SK-N-SH (cell line): ENCODE measurements around the gene B3GALNT2. TPM values are rescaled to one million over a fixed set of nuclear protein-coding genes. Genes with fewer than 3 reads are reported as not detected.
A peak's percentile ranks its signal among the peaks of the same experiment; 100 is the strongest.

Experiments
- CTCF ChIA-PET: fragments of 300-600, 350-600 bp; formaldehyde crosslinking; extraction: SDS; loops from one replicate; lab custom pipeline; 2021; lab: Yijun Ruan, JAX
- POLR2A ChIA-PET: fragments of 350-600 bp; sonication (Branson Sonifier 250); formaldehyde crosslinking; extraction: SDS; loops from one replicate; lab custom pipeline; 2020; ENCODE audit warnings: antibody characterized with exemption, inconsistent platforms; lab: Yijun Ruan, JAX
- DNase-seq: peaks from one replicate; pipeline ENCODE4 v3.0.0; 2012
- H2AFZ ChIP-seq: fragments of 200-600 bp; sonication (generic); 2 replicates; pipeline ENCODE4 v1.8.1; 2016; ENCODE audit warnings: antibody characterized with exemption, mild to moderate bottlenecking, low read depth
- H3F3A ChIP-seq: fragments of 200-600 bp; sonication (generic); replicated peaks from 2 replicates; pipeline ENCODE3; 2016; ENCODE audit warnings: antibody characterized with exemption, mild to moderate bottlenecking; ENCODE audit not compliant: insufficient read depth
- H3K27ac ChIP-seq, 2 experiments: fragments of 200-500 bp in 1 of 2; fragments of 200-600 bp in 1 of 2; sonication (Bioruptor generic) in 1 of 2; sonication (generic), shearing (Covaris generic) in 1 of 2; 2 replicates each; pipeline versions ENCODE4 v1.5.1 to v1.6.1; 2014 to 2016; ENCODE audit warnings: low read depth in 2 of 2, inconsistent platforms in 1 of 2, low read length in 1 of 2, mild to moderate bottlenecking in 1 of 2, mixed read lengths in 1 of 2
- H3K27me3 ChIP-seq: fragments of 200-600 bp; sonication (generic), shearing (Covaris generic); 2 replicates; pipeline ENCODE4 v1.6.1; 2016; ENCODE audit warnings: mixed run types; ENCODE audit not compliant: insufficient read depth
- H3K36me3 ChIP-seq, 2 experiments: fragments of 200-500 bp in 1 of 2; fragments of 200-600 bp in 1 of 2; sonication (Bioruptor generic) in 1 of 2; sonication (generic) in 1 of 2; replicated peaks in 1 of 2; 2 replicates each; pipeline versions ENCODE3 to v1.5.1; 2014 to 2016; ENCODE audit warnings: low read length in 1 of 2, mild to moderate bottlenecking in 1 of 2; ENCODE audit not compliant: insufficient read depth in 2 of 2, control insufficient read depth in 1 of 2
- H3K4me1 ChIP-seq, 2 experiments: fragments of 200-500 bp in 1 of 2; fragments of 200-600 bp in 1 of 2; sonication (Bioruptor generic) in 1 of 2; sonication (generic), shearing (Covaris generic) in 1 of 2; 2 replicates each; pipeline versions ENCODE4 v1.5.1 to v1.6.1; 2014 to 2016; ENCODE audit warnings: low read depth in 1 of 2, low read length in 1 of 2, mixed run types in 1 of 2; ENCODE audit not compliant: insufficient read depth in 2 of 2, control insufficient read depth in 1 of 2
- H3K4me2 ChIP-seq: fragments of 200-600 bp; sonication (generic), shearing (Covaris generic); 2 replicates; pipeline ENCODE4 v1.6.1; 2017; ENCODE audit warnings: mixed run types
- H3K4me3 ChIP-seq, 2 experiments: fragments of 200-500 bp in 1 of 2; fragments of 200-600 bp in 1 of 2; sonication (Bioruptor generic) in 1 of 2; sonication (generic), shearing (Covaris generic) in 1 of 2; 2 replicates each; pipeline versions ENCODE4 v1.5.1 to v1.8.1; 2014 to 2016; ENCODE audit warnings: low read depth in 2 of 2, inconsistent platforms in 1 of 2, low read length in 1 of 2, mild to moderate bottlenecking in 1 of 2, mixed read lengths in 1 of 2, moderate library complexity in 1 of 2
- H3K79me2 ChIP-seq: fragments of 200-600 bp; sonication (generic); 2 replicates; pipeline ENCODE4 v1.8.1; 2017; ENCODE audit warnings: mild to moderate bottlenecking; ENCODE audit not compliant: insufficient read depth
- H3K9ac ChIP-seq: fragments of 200-600 bp; sonication (generic); 2 replicates; pipeline ENCODE4 v1.6.1; 2017; ENCODE audit warnings: mixed run types
- H3K9me2 ChIP-seq: fragments of 200-600 bp; sonication (generic); 2 replicates; pipeline ENCODE4 v1.6.1; 2017; ENCODE audit warnings: mixed run types
- H3K9me3 ChIP-seq: fragments of 200-600 bp; sonication (generic); 2 replicates; pipeline ENCODE4 v1.6.1; 2017; ENCODE audit warnings: mixed run types, mild to moderate bottlenecking, moderate library complexity
- H4K20me1 ChIP-seq: fragments of 200-600 bp; sonication (generic); 2 replicates; pipeline ENCODE4 v1.6.1; 2017; ENCODE audit warnings: mild to moderate bottlenecking, mixed run types; ENCODE audit not compliant: insufficient read depth
- CHD2 ChIP-seq: fragments of 150-350 bp; IDR thresholded peaks from 2 replicates; pipeline ENCODE4 v1.6.1; 2018; ENCODE audit warnings: low read length; ENCODE audit not compliant: partially characterized antibody
- CTCF ChIP-seq: fragments of 200-600 bp; sonication (generic); IDR thresholded peaks from 2 replicates; pipeline ENCODE4 v1.6.1; 2017; ENCODE audit warnings: antibody characterized with exemption, mild to moderate bottlenecking, moderate library complexity
- FOSL2 ChIP-seq: IDR thresholded peaks from 2 replicates; pipeline ENCODE4 v1.4.0; 2012; ENCODE audit warnings: low read depth, mild to moderate bottlenecking, moderate library complexity, borderline replicate concordance
- FOXJ3 ChIP-seq: sonication (generic); formaldehyde crosslinking; IDR thresholded peaks from 2 replicates; pipeline ENCODE4 v1.5.1; 2020; ENCODE audit warnings: mild to moderate bottlenecking, missing genetic modification reagents
- FOXM1 ChIP-seq: IDR thresholded peaks from 2 replicates; pipeline ENCODE4 v1.4.0; 2012; ENCODE audit warnings: low read depth, mild to moderate bottlenecking
- GATA2 ChIP-seq: sonication (generic); formaldehyde crosslinking; IDR thresholded peaks from 2 replicates; pipeline ENCODE4 v1.5.0; 2020; ENCODE audit warnings: mild to moderate bottlenecking, missing genetic modification reagents
- IRF3 ChIP-seq: fragments of 150-350 bp; IDR thresholded peaks from 2 replicates; pipeline ENCODE4 v1.6.1; 2016; ENCODE audit warnings: mild to moderate bottlenecking, low read depth, low read length
- JUND ChIP-seq: IDR thresholded peaks from 2 replicates; pipeline ENCODE4 v1.4.0; 2012
- MEF2A ChIP-seq: IDR thresholded peaks from 2 replicates; pipeline ENCODE4 v1.4.0; 2012; ENCODE audit warnings: low read depth, borderline replicate concordance
- MXI1 ChIP-seq: IDR thresholded peaks from 2 replicates; pipeline ENCODE4 v1.6.1; 2012; ENCODE audit warnings: mild to moderate bottlenecking, low read depth, low read length, improper control_type of control experiment
- NFIC ChIP-seq: IDR thresholded peaks from 2 replicates; pipeline ENCODE4 v1.4.0; 2012; ENCODE audit warnings: borderline replicate concordance
- PBX3 ChIP-seq: IDR thresholded peaks from 2 replicates; pipeline ENCODE4; 2012
- POLR2AphosphoS5 ChIP-seq: IDR thresholded peaks from 2 replicates; pipeline ENCODE4 v1.6.1; 2012; ENCODE audit warnings: low read depth, low read length
- RAD21 ChIP-seq: IDR thresholded peaks from 2 replicates; pipeline ENCODE4 v1.6.1; 2012; ENCODE audit warnings: mild to moderate bottlenecking, low read length
- RFX5 ChIP-seq: IDR thresholded peaks from 2 replicates; pipeline ENCODE4 v1.6.1; 2012; ENCODE audit warnings: mild to moderate bottlenecking, improper control_type of control experiment, low read length
- RXRA ChIP-seq: IDR thresholded peaks from 2 replicates; pipeline ENCODE4 v1.4.0; 2012; ENCODE audit warnings: low read depth, mild to moderate bottlenecking, borderline replicate concordance
- USF1 ChIP-seq: IDR thresholded peaks from 2 replicates; pipeline ENCODE4 v1.4.0; 2012; ENCODE audit warnings: low read depth, borderline replicate concordance
- USF2 ChIP-seq: fragments of 150-350 bp; IDR thresholded peaks from 2 replicates; pipeline ENCODE4 v1.6.1; 2017; ENCODE audit warnings: antibody characterized with exemption, low read length, low read depth, borderline replicate concordance
- WGBS: methylation state at CpG from one replicate; pipeline ENCODE4 v1.1.6; 2017; ENCODE audit warnings: low lambda C conversion rate; 5-methylcytosine and 5-hydroxymethylcytosine counted together
- polyA plus RNA-seq, 3 experiments: library from polyadenylated mRNA; depleted of rRNA; stranded (reverse); fragments of >200 nt; gene quantifications; 2 replicates each; pipeline ENCODE4 v1.2.3, GENCODE V29; 2012

Gene B3GALNT2
- polyA plus RNA-seq, 1 of the 3 experiments (the other 2 are of a cell fraction) = 15.5 TPM

GRCh38 chr1:235533476-235534168 lies 29.4 kb upstream of the B3GALNT2 start:
- H4K20me1 ChIP-seq = no peaks in the 10 kb centered on the region
- peak overlapping the region in 1 of 2 experiments; percentile 63; a peak in 1 of 4 replicates for H3K27ac ChIP-seq
- no peak for DNase-seq
- H3F3A ChIP-seq = peaks cover 4% of the 10 kb centered on the region
- CTCF ChIA-PET = interaction anchor here (0.7 to 1.5 kb wide), 3 partner anchors 9 to 20 kb away, joined by 3 to 4 read pairs (median 3); no protein-coding TSS in a partner anchor
- no peaks in the 10 kb centered on the region for H3K27me3 ChIP-seq
- POLR2A ChIA-PET = interaction anchor here (0.8 kb wide), 1 partner anchor 13 kb away, joined by 3 read pairs; no protein-coding TSS in a partner anchor
- no peak overlapping the region for H3K9ac ChIP-seq
- H3K9me2 ChIP-seq = no peaks in the 10 kb centered on the region
- peaks cover 0 to 10% of the 10 kb centered on the region in 2 experiments; a peak in 1 of 4 replicates for H3K4me1 ChIP-seq
- no peak overlapping the region for H3K4me3 ChIP-seq
- WGBS = 88% methylated on average over 8 of the region's 8 CpGs
- no peaks in the 10 kb centered on the region for H3K9me3 ChIP-seq
- H3K79me2 ChIP-seq = no peaks in the 10 kb centered on the region
- 0 out of 2 replicates have a peak overlapping the region, but pooled peaks have one; percentile 3 for H3K4me2 ChIP-seq
- TF ChIP-seq JUND = no peak
- no peak for TF ChIP-seq PBX3
- TF ChIP-seq GATA2 (CRISPR knock-in tag) = no peak
- TF ChIP-seq RFX5 = no peak
- no peak for TF ChIP-seq RAD21
- no peak for TF ChIP-seq IRF3
- no peak for TF ChIP-seq CHD2
- no peak for TF ChIP-seq MXI1
- TF ChIP-seq FOXM1 = no peak
- TF ChIP-seq MEF2A = no peak
- TF ChIP-seq USF1 = no peak
- TF ChIP-seq FOXJ3 = no peak
- no peak for TF ChIP-seq CTCF
- TF ChIP-seq POLR2AphosphoS5 = no peak
- TF ChIP-seq RXRA = no peak
- no peak for TF ChIP-seq NFIC
- TF ChIP-seq FOSL2 = no peak
- TF ChIP-seq USF2 = no peak
- H3K36me3 ChIP-seq = no peaks in the 10 kb centered on the region
- peak overlapping the region; percentile 51; the same call in 1 of the 2 replicates for H2AFZ ChIP-seq
